Gastrocnemius medialis (tissue), 4 donors: Measurements from ENCODE around the gene MFRP. TPM values are rescaled to one million over a fixed set of nuclear protein-coding genes. Genes with fewer than 3 reads are reported as not detected.

Experiments used
- ATAC-seq, 2 donors: fragments of 150-250 bp; one replicate each; pipeline ENCODE4 v1.9.1; 2016
- DNase-seq, 2 donors: peaks; one replicate each; pipeline ENCODE4 v3.0.0-alpha.2; 2019
- H3K27ac ChIP-seq, 4 donors: fragments of 200-600 bp; sonication (generic); 1 replicate in 1 of 4; 2 replicates in 3 of 4; pipeline ENCODE4 v1.5.1; 2016 to 2018; ENCODE audit warnings: mild to moderate bottlenecking in 2 of 4, moderate library complexity in 1 of 4
- H3K27me3 ChIP-seq, 3 donors: fragments of 200-600 bp; sonication (generic) in 2 of 3; 1 replicate in 1 of 3; 2 replicates in 2 of 3; pipeline versions ENCODE4 v1.5.1 to v1.6.0; 2016 to 2019; ENCODE audit warnings: mild to moderate bottlenecking in 1 of 3, moderate library complexity in 1 of 3
- H3K36me3 ChIP-seq, 2 donors: fragments of 200-600 bp; sonication (generic) in 1 of 2; one replicate each; pipeline ENCODE4 v1.5.1; 2017 to 2018
- H3K4me1 ChIP-seq, 2 donors: fragments of 200-600 bp; sonication (generic) in 1 of 2; one replicate each; pipeline ENCODE4 v1.5.1; 2016 to 2017; ENCODE audit warnings: mild to moderate bottlenecking in 2 of 2
- H3K4me3 ChIP-seq, 4 donors: fragments of 200-600 bp; sonication (generic) in 3 of 4; 1 replicate in 1 of 4; 2 replicates in 3 of 4; pipeline ENCODE4 v1.5.1; 2016 to 2019; ENCODE audit warnings: mild to moderate bottlenecking in 2 of 4
- H3K9me3 ChIP-seq, 3 donors: fragments of 200-600 bp; sonication (generic) in 2 of 3; 1 replicate in 1 of 3; 2 replicates in 2 of 3; pipeline ENCODE4 v1.5.1; 2016 to 2019
- POLR2A ChIP-seq, 2 donors: fragments of 450-650 bp; IDR thresholded peaks; one replicate each; pipeline ENCODE4 v1.6.1; 2017; ENCODE audit warnings: antibody characterized with exemption in 2 of 2, mild to moderate bottlenecking in 2 of 2, moderate library complexity in 2 of 2
- in situ Hi-C, 4 donors: fragments of 200-750 bp; cut with MboI; loops; one replicate each; pipeline versions ENCODE4 v1.15.0 to v1.8.0; 2017; ENCODE audit warnings: low sequenced_read_pairs in 4 of 4
- intact Hi-C: fragments of 100-400 bp; cut with DNase I; formaldehyde crosslinking; loops from one replicate; pipeline ENCODE4 v1.15.1; 2023; ENCODE audit warnings: low total_unique reads
- total RNA-seq, 4 donors: library from RNA; depleted of rRNA; stranded (reverse); fragments of >200 nt; gene quantifications; one replicate each; pipeline versions ENCODE4 v1.1.0 to v1.2.3, GENCODE V29; 2016
- TF ChIP-seq, protein P1 (sequence below), 5 experiments: fragments of 450-650 bp in 3 of 5; fragments of 200-600 bp in 2 of 5; sonication (generic) in 2 of 5; IDR thresholded peaks in 4 of 5; conservative IDR thresholded peaks in 1 of 5; 1 replicate in 4 of 5; 2 replicates in 1 of 5; pipeline ENCODE4 v1.5.1; 2016 to 2019; ENCODE audit warnings: antibody characterized with exemption in 5 of 5, mild to moderate bottlenecking in 3 of 5, moderate library complexity in 3 of 5

The MFRP gene
- total RNA-seq, 4 donors from 2014 or later, result not detected

DNA sequence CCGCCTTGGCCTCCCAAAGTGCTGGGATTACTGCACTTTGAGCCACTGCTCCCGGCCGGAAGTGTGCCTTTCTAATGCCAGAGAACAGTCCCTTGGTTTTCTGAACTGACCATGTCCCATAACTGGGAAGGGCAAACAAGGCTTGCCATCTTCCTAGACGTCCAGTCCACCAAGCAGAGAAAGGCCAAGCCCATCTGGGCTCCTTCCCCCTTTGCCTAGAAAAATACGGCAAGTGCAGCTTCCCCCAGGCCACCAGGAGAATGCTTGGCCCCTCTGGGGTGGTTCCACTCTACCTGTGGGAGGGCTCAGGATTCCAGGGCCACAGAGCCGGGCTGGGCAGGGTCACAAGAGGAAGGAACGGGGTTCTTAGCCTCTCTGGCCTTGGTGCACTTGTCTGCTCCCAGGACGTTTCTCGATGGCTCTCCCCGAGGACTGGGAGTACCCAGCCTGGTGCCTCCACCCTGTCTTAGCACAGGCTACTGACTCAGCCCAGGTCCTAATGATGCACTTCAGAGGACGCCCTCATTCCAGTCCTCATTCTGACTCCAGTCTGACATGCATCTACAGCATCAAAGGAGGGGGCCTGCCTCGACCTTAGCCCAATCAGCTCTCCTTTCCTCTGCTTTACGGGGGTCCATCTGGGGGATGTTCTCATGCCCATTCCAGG is 33.8 kb upstream of the MFRP start:
- ATAC-seq, result no peak
- Histone ChIP-seq H3K4me3 (peak overlapping the region; percentile 60 to 73 (median 62)), H3K4me1 (peaks cover 46 to 56% of the 10 kb centered on the region in 2 donors)

DNA sequence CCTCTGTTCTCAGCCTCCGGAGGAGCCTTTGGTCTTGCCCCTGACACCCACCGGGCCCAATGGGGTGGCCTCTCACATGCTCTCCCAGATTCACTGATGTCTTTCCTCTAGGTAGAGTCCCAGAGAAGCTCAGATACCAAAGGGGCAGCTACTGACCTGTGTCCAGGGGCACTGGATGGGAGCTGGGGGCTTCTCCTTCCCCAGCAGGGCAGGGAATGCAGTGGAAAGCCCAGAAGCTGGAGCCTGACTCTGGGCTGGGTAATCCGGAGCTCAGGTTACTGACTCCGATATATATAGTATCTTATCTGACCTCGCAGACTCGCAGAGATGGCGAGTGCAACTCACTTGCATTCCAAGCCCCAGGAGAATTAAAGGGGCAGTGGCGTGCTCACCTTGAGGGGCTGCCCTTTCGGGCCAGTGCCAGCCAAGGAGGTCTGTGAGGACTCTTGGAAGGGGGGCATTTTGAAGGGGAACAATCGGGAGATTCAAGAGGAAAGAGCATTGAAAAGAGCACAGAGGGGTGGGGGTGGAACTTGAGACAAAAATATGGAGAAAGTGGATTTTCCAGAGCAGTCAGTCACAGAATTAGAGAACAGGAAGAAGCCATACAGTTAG is 32.5 kb upstream of the MFRP start:
- peak; percentile 69 to 87 for DNase-seq
- intact Hi-C loops (loop anchor here (2.0 kb wide), 1 partner anchor 18 kb away; no protein-coding TSS in a partner anchor), in situ Hi-C loops (no loop called here)
- Histone ChIP-seq H3K36me3 (no peaks in the 10 kb centered on the region), H3K27ac (peak overlapping the region; percentile 96 to 99 (median 98)), H3K27me3 (no peaks in the 10 kb centered on the region), H3K4me3 (peak overlapping the region; percentile 60 to 73 (median 67)), H3K4me1 (peaks cover 60 to 70% of the 10 kb centered on the region in 2 donors), H3K9me3 (no peaks in the 10 kb centered on the region)
- ATAC-seq, result peak; percentile 50 to 55
- peak; percentile 94 to 97 for TF ChIP-seq POLR2A (IDR thresholded peaks at IDR 0.05)
- TF ChIP-seq, protein P1, sequence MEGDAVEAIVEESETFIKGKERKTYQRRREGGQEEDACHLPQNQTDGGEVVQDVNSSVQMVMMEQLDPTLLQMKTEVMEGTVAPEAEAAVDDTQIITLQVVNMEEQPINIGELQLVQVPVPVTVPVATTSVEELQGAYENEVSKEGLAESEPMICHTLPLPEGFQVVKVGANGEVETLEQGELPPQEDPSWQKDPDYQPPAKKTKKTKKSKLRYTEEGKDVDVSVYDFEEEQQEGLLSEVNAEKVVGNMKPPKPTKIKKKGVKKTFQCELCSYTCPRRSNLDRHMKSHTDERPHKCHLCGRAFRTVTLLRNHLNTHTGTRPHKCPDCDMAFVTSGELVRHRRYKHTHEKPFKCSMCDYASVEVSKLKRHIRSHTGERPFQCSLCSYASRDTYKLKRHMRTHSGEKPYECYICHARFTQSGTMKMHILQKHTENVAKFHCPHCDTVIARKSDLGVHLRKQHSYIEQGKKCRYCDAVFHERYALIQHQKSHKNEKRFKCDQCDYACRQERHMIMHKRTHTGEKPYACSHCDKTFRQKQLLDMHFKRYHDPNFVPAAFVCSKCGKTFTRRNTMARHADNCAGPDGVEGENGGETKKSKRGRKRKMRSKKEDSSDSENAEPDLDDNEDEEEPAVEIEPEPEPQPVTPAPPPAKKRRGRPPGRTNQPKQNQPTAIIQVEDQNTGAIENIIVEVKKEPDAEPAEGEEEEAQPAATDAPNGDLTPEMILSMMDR (IDR thresholded peaks at IDR 0.05 in 4 of 5, conservative IDR thresholded peaks at IDR 0.05 in 1 of 5), result no peak

More for the DNA sequence above, 33.8 kb upstream of the MFRP start:
- intact Hi-C loops (loop anchor here (2.0 kb wide), 2 partner anchors 45 to 81 kb away; partner anchors contain the start of gene RNF26), in situ Hi-C loops (no loop called here)
- DNase-seq, result peak in 1 of 2 donors; percentile 58
- peak; percentile 27 to 70 for TF ChIP-seq POLR2A (IDR thresholded peaks at IDR 0.05)
- TF ChIP-seq, protein P1 (IDR thresholded peaks at IDR 0.05 in 4 of 5, conservative IDR thresholded peaks at IDR 0.05 in 1 of 5), result no peak
- no peaks in the 10 kb centered on the region for H3K36me3 ChIP-seq
- no peaks in the 10 kb centered on the region for H3K9me3 ChIP-seq
- H3K27me3 ChIP-seq, result no peaks in the 10 kb centered on the region
- H3K27ac ChIP-seq, result peak overlapping the region; percentile 96 to 99 (median 98)

DNA sequence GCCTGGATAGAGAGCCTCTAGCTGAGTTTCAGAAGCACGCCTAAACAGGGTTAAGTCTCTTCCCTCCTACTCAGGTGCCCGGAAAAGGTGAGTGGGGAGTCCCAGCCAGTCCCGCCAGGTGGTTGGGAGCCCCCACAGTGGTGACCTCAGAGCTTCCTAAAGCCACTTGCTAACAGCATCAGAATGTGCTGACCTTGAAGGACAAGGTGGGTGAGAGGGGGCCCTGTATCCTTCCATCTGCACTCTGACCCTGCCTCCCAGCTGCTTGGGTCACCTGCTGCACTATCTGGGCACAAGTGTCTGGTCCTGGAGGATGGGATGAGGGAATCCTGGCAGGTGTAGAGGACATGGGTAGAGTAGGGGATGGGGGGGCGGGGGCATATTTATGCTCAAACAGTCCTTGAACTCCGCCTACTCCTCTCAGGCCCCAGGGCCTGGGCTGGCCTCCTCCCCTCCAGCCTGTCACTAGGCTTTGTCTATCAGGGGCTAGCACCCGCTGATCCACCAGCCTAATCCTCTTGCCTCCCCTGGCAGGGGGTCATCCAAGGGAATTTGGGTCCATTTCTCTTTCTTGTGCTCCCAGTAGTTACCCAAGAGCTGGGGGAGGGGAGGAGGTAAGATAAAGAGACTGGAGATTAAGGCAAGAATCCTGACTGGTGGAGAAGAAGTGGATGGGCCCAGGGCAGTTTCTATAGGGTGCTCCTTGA is 31.6 kb upstream of the MFRP start:
- peak in 1 of 2 donors; percentile 47 for DNase-seq
- no peaks in the 10 kb centered on the region for H3K36me3 ChIP-seq
- intact Hi-C loops (loop anchor here (2.0 kb wide), 1 partner anchor 17 kb away; no protein-coding TSS in a partner anchor), in situ Hi-C loops (no loop called here)
- H3K9me3 ChIP-seq, result no peaks in the 10 kb centered on the region
- peak overlapping the region; percentile 96 to 99 (median 98) for H3K27ac ChIP-seq
- peaks cover 68 to 78% of the 10 kb centered on the region in 2 donors for H3K4me1 ChIP-seq
- H3K27me3 ChIP-seq, result no peaks in the 10 kb centered on the region
- ATAC-seq, result no peak
- TF ChIP-seq, protein P1 (IDR thresholded peaks at IDR 0.05 in 4 of 5, conservative IDR thresholded peaks at IDR 0.05 in 1 of 5), result no peak
- TF ChIP-seq POLR2A (IDR thresholded peaks at IDR 0.05), result no peak
- peak overlapping the region; percentile 60 to 73 (median 67) for H3K4me3 ChIP-seq

DNA sequence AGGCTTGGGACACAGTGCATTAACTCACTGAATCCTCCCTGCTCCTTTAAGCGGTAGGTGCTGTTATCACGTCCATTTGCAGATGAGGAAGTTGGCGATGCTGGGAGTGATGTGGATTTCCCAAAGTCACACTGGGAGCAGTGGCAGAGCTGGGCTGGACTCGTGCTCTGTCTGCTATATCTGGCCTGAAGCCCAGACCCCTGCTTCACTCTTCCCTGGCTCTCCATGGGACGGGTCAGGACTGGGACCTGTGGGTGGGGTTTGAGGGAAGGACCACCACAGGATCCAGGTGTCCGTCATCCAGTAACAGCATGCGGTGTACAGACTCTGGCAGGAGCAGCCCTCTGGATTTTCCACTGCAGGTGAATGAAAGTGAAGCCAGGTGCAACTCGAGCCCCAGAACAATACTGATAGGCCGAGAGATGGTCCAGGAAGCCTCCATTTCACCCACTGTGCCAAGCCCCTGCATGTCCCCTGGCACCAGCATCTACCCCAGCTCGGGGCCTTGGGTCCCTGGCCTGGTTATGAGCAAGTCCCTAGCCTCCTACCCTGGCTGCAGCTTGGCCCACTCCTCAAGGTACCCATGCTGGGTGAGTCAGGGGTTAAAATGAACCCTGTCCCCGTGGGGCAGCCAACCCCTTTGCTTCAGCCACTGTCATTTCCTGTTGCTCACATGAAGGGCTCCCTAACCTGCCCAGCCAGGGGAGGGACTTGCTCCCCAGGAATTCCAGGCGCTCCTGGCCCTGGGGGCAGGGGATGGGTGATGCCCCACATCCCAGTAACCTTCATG is 30.8 kb upstream of the MFRP start:
- DNase-seq (peak in 1 of 2 donors; percentile 70), ATAC-seq (no peak)
- peak overlapping the region; percentile 96 to 99 (median 98) for H3K27ac ChIP-seq
- peaks cover 76 to 84% of the 10 kb centered on the region in 2 donors for H3K4me1 ChIP-seq
- H3K9me3 ChIP-seq, result no peaks in the 10 kb centered on the region
- in situ Hi-C loops, result no loop called here
- H3K4me3 ChIP-seq, result peak overlapping the region; percentile 60 to 73 (median 67)
- H3K27me3 ChIP-seq, result no peaks in the 10 kb centered on the region
- TF ChIP-seq, protein P1 (IDR thresholded peaks at IDR 0.05 in 4 of 5, conservative IDR thresholded peaks at IDR 0.05 in 1 of 5), result no peak
- peak in 1 of 2 donors; percentile 30 for TF ChIP-seq POLR2A (IDR thresholded peaks at IDR 0.05)
- no peaks in the 10 kb centered on the region for H3K36me3 ChIP-seq
- intact Hi-C loops, result no loop called here
